Colonic mucosa (tissue), 4 donors: Measurements from ENCODE around the gene HOXA10. TPM values are rescaled to one million over a fixed set of nuclear protein-coding genes. Genes with fewer than 3 reads are reported as not detected.
A peak's percentile ranks its signal among the peaks of the same experiment; 100 is the strongest.

Experiments
- DNase-seq: peaks from one replicate; pipeline ENCODE4 v3.0.0-alpha.2; 2020
- H3K27ac ChIP-seq: fragments of 200-600 bp; one replicate; pipeline ENCODE4 v1.8.0; 2021
- H3K27me3 ChIP-seq: fragments of 200-600 bp; one replicate; pipeline ENCODE4 v1.8.0; 2021
- H3K36me3 ChIP-seq: fragments of 200-600 bp; one replicate; pipeline ENCODE4 v1.8.0; 2021
- H3K4me1 ChIP-seq: fragments of 200-600 bp; one replicate; pipeline ENCODE4 v1.8.0; 2021; ENCODE audit warnings: mild to moderate bottlenecking
- H3K4me3 ChIP-seq: fragments of 200-600 bp; one replicate; pipeline ENCODE4 v1.8.0; 2021
- H3K9ac ChIP-seq, 2 donors: one replicate each; pipeline ENCODE4 v1.7.0; 2013; ENCODE audit warnings: control low read depth in 2 of 2, low read depth in 2 of 2, low read length in 2 of 2
- H3K9me3 ChIP-seq: fragments of 200-600 bp; one replicate; pipeline ENCODE4 v1.8.0; 2021
- intact Hi-C: fragments of 100-400 bp; cut with DNase I; formaldehyde crosslinking; loops from one replicate; pipeline ENCODE4 v1.14.1; 2022
- total RNA-seq, 2 donors: library from RNA; stranded (reverse); fragmentation: NEBNext Ultra II Directional in 1 of 2; extraction: Animal tissue kit (Norgen Biotek cat#: 25700) in 1 of 2; gene quantifications; one replicate each; pipeline ENCODE4 v1.2.1, GENCODE V29; 2021
- TF ChIP-seq, protein P1 (sequence below): fragments of 200-600 bp; IDR thresholded peaks from one replicate; pipeline ENCODE4 v1.8.0; 2022; ENCODE audit warnings: antibody characterized with exemption, mild to moderate bottlenecking
- donor health status: healthy.
- donor health status: DM: no; HTN: no; CAD: no.
- donor health status: DM: no; HTN: no; CAD: no.

HOXA10 gene
- total RNA-seq, 2 donors from 2014 or later: 25.4 to 26.0 TPM

DNA sequence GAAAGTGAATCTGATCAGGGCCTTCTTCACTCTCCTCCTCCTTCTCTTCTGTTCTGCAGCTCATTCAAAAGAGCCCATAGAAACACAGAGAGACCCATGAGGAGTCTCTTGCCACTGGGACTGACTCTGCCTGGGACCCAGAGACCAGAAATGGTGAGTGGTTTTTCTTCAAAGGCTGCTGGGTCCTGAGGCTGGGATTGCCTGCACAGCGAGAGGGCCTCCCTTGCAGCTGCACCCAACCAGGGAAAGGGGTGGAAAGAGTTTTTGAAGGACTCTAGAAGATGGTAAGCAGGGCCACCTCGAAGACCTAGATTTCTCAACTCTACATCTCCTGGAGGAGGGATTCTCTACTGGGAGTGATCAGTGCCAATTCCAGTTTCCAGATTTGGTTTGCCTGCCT is 41.2 kb upstream of the HOXA10 start:
- Histone ChIP-seq H3K36me3 (no peaks in the 10 kb centered on the region), H3K27me3 (peaks cover 12% of the 10 kb centered on the region), H3K4me3 (no peak overlapping the region), H3K27ac (no peak overlapping the region), H3K4me1 (peaks cover 13% of the 10 kb centered on the region), H3K9ac (no peak overlapping the region), H3K9me3 (no peaks in the 10 kb centered on the region)
- DNase-seq: no peak
- TF ChIP-seq, protein P1, sequence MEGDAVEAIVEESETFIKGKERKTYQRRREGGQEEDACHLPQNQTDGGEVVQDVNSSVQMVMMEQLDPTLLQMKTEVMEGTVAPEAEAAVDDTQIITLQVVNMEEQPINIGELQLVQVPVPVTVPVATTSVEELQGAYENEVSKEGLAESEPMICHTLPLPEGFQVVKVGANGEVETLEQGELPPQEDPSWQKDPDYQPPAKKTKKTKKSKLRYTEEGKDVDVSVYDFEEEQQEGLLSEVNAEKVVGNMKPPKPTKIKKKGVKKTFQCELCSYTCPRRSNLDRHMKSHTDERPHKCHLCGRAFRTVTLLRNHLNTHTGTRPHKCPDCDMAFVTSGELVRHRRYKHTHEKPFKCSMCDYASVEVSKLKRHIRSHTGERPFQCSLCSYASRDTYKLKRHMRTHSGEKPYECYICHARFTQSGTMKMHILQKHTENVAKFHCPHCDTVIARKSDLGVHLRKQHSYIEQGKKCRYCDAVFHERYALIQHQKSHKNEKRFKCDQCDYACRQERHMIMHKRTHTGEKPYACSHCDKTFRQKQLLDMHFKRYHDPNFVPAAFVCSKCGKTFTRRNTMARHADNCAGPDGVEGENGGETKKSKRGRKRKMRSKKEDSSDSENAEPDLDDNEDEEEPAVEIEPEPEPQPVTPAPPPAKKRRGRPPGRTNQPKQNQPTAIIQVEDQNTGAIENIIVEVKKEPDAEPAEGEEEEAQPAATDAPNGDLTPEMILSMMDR: no peak
- intact Hi-C loops: no loop called here

DNA sequence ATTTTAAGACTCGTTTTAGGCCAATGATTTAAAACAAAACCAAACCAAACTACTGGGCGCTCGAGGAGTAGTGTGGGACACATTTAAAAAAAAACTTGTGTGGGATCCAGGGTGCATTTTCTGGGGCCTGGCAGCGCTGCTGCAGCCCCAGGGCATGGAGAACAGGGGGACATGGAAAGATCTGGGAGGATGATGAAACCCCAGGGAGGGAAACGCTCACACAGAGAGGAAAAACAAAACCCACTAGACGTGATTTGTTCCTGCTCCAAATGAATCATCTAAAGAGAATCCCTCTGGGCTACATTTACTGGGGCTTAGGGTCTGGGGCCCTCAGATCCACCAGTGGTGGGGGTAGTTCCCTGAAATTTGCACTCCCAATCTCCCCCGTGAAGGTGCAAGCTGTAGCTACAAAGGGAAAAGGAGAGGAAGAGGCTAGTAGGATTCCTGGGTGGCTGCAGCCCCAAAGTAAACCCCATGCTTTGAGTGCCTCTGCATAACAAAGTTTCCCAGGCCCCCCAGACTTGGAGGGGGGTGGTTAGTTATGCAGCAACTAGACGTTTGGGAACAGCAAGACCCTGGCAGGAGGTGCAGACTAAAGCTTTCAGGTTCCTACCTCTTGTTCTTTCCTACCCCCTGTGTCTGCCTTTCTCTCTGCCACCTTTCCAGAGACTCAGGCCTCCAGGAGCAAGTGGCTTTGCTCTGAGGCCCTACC is 40.3 kb upstream of the HOXA10 start:
- Histone ChIP-seq H3K4me1 (peaks cover 13% of the 10 kb centered on the region), H3K9ac (no peak overlapping the region), H3K27me3 (peaks cover 8% of the 10 kb centered on the region), H3K9me3 (no peaks in the 10 kb centered on the region), H3K36me3 (no peaks in the 10 kb centered on the region), H3K27ac (no peak overlapping the region), H3K4me3 (no peak overlapping the region)
- intact Hi-C loops: no loop called here
- TF ChIP-seq, protein P1: no peak
- no peak for DNase-seq

DNA sequence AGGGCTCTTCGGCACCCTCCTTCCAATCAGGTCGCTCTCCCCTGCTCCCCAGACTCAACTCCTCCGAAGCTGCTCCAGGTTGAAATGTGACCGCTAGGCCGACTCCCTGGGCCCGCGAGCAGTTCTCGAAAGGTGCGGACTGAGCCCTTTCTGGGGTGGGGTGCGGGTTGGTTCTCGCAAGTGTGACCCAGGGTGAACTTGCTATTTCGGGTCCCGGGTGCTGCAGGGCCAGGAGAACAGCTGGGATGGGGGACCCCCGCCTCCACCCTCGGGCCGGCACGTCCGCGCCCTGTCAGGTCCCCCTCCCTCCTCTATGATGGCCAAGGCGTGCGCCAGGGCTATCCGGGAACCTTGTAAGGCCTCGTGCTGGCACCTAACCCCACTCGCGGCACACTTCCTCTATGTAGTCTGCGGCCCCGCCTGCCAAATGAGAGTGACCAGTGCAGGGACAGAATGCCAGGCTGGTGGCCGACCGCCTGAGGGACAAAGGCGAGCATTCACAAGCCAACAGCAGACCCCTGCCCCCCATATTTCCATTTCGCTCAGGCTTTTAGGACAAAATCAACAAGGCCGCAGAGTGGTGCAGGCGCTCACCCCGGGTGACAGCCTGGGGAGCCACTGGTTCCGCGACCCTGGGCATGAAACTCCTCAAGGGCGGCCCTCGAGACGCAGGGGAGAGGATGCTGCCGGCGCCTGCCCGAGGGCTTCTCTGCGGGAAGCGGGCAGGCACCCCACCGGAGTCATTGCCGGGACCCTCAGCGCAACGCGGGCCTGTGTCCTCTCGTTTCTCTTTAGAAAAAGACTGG is 39.5 kb upstream of the HOXA10 start:
- intact Hi-C loops: no loop called here
- peaks cover 8% of the 10 kb centered on the region for H3K27me3 ChIP-seq
- peaks cover 13% of the 10 kb centered on the region for H3K4me1 ChIP-seq
- TF ChIP-seq, protein P1: no peak
- H3K27ac ChIP-seq: no peak overlapping the region
- DNase-seq: no peak
- no peak overlapping the region for H3K4me3 ChIP-seq
- H3K9ac ChIP-seq: no peak overlapping the region
- H3K9me3 ChIP-seq: no peaks in the 10 kb centered on the region
- no peaks in the 10 kb centered on the region for H3K36me3 ChIP-seq

DNA sequence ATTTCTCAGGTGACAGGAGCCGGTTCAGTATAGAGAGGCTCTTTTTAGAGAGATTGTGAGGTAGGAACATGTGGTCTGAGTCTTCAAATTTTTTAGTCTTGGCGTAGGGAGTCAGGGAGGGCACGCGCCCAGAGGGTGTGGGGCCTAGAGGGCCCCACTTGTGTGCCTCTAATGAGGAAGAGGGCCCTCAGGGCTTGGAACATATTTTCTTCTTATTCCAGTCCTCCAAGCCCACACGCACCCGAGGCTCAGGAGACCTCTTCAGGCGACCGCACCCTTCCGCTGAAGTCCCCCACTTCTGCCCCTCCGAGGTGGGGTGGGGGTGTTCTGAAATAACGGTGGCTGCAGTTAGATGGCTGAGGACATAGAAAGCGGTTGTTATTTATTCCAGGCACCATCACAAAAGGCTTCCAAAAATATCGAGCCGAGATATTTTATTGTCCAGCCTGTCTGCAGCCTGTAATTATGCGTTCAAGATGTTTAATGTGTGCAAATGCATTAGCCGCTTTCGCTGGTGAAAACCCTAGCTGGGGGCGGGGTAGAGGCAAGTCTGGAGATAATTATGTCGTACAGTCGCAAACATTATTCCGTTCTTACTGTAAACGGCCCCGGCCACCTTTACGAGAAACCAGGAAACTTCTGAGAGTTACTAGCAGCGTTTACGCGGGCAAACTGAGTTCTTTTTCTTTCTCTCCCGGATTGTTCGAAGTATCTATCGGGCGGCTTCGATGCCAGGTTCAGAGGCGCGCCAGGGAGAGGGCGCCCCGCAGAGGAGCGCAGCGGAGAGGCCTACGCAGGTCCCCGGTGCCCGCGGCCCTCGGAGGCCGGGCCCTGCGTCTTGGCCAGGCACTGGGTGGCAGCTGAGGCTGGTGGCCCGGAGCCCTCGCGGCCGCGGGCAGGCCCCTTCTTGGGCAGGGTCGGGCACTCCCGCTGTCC is 38.6 kb upstream of the HOXA10 start:
- TF ChIP-seq, protein P1: no peak
- no peaks in the 10 kb centered on the region for H3K36me3 ChIP-seq
- no peak overlapping the region for H3K4me3 ChIP-seq
- no peak for DNase-seq
- no peaks in the 10 kb centered on the region for H3K9me3 ChIP-seq
- H3K27me3 ChIP-seq: peaks cover 8% of the 10 kb centered on the region
- H3K27ac ChIP-seq: no peak overlapping the region
- intact Hi-C loops: no loop called here
- H3K4me1 ChIP-seq: peaks cover 13% of the 10 kb centered on the region
- peak overlapping the region in 1 of 2 donors; percentile 41 for H3K9ac ChIP-seq

DNA sequence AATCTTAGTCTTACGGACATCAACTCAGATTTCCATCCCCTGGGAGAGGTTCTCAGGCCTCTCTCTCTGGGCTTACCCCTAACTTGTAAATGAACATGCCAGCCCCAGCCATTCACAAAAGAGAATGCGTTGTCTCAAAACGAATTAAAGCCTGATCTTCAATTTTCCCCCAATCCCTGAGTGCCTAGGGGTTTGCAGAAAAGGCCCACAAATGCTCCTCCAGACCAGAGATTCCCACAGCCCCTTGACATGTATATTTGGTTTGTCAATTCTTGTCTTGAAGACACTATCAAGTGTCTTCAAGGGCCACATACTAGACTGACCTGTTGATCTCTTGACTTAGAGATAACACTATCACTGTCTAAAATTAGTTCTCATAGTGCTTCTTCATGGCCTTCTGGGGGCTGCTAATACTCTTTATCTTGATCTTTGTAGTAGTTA is 37.7 kb upstream of the HOXA10 start:
- H3K9ac ChIP-seq: no peak overlapping the region
- H3K36me3 ChIP-seq: no peaks in the 10 kb centered on the region
- DNase-seq: no peak
- intact Hi-C loops: no loop called here
- H3K27ac ChIP-seq: no peak overlapping the region
- H3K4me3 ChIP-seq: no peak overlapping the region
- H3K4me1 ChIP-seq: peaks cover 13% of the 10 kb centered on the region
- peaks cover 8% of the 10 kb centered on the region for H3K27me3 ChIP-seq
- no peaks in the 10 kb centered on the region for H3K9me3 ChIP-seq
- TF ChIP-seq, protein P1: no peak
